Measurements from ENCODE around the gene ZNF646.

- TF ChIP-seq POLR2A (IDR thresholded peaks at IDR 0.05), result no peak
- TF ChIP-seq, protein P1, sequence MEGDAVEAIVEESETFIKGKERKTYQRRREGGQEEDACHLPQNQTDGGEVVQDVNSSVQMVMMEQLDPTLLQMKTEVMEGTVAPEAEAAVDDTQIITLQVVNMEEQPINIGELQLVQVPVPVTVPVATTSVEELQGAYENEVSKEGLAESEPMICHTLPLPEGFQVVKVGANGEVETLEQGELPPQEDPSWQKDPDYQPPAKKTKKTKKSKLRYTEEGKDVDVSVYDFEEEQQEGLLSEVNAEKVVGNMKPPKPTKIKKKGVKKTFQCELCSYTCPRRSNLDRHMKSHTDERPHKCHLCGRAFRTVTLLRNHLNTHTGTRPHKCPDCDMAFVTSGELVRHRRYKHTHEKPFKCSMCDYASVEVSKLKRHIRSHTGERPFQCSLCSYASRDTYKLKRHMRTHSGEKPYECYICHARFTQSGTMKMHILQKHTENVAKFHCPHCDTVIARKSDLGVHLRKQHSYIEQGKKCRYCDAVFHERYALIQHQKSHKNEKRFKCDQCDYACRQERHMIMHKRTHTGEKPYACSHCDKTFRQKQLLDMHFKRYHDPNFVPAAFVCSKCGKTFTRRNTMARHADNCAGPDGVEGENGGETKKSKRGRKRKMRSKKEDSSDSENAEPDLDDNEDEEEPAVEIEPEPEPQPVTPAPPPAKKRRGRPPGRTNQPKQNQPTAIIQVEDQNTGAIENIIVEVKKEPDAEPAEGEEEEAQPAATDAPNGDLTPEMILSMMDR (IDR thresholded peaks at IDR 0.05), result no peak
- TF ChIP-seq POLR2AphosphoS5 (IDR thresholded peaks at IDR 0.05), result no peak
Measured at GRCh38 chr16:31085411-31085810, 11.2 kb downstream of the ZNF646 start.

Data from gastroesophageal sphincter (tissue), 3 donors.